GM21423 (cell line): ENCODE measurements around the gene CHRNG.
A peak's percentile ranks its signal among the peaks of the same experiment; 100 is the strongest.

ENCODE experiments used
- ATAC-seq: cut with Tn5 transposase; IDR thresholded peaks from one replicate; pipeline ENCODE4 v1.9.1; 2021; ENCODE audit warnings: mild to moderate bottlenecking, moderate library complexity; ENCODE audit not compliant: unreplicated experiment

Gene CHRNG

GRCh38 chr2:232573771-232574435, 34.4 kb downstream of the CHRNG start:
- ATAC-seq = no peak

GRCh38 chr2:232574674-232575403, 35.3 kb downstream of the CHRNG start:
- no peak for ATAC-seq

GRCh38 chr2:232575404-232575746, 35.9 kb downstream of the CHRNG start:
- ATAC-seq = no peak

- no peak for ATAC-seq
Observed at GRCh38 chr2:232576995-232577394, 37.5 kb downstream of the CHRNG start.

GRCh38 chr2:232577841-232578240, 38.3 kb downstream of the CHRNG start:
- no peak for ATAC-seq

- ATAC-seq = no peak
Observed at GRCh38 chr2:232578626-232579025, 39.1 kb downstream of the CHRNG start.

- no peak for ATAC-seq
Observed at GRCh38 chr2:232580648-232580981, 41.1 kb downstream of the CHRNG start.

- ATAC-seq = peak; percentile 58
Observed at GRCh38 chr2:232581725-232582124, 42.2 kb downstream of the CHRNG start.

- no peak for ATAC-seq
Observed at GRCh38 chr2:232584238-232584637, 44.7 kb downstream of the CHRNG start.

GRCh38 chr2:232586943-232587505, 47.5 kb downstream of the CHRNG start:
- ATAC-seq = no peak

- no peak for ATAC-seq
Observed at GRCh38 chr2:232587512-232587911, 48.0 kb downstream of the CHRNG start.

GRCh38 chr2:232588031-232588430, 48.5 kb downstream of the CHRNG start:
- ATAC-seq = no peak

- no peak for ATAC-seq
Observed at GRCh38 chr2:232588680-232589585, 49.4 kb downstream of the CHRNG start.

GRCh38 chr2:232592772-232593395, 53.4 kb downstream of the CHRNG start:
- ATAC-seq = no peak

- no peak for ATAC-seq
Observed at GRCh38 chr2:232593982-232594381, 54.5 kb downstream of the CHRNG start.
